Suppressor macrophage treated with lipopolysaccharide for 4 hours (primary cell): ENCODE results near the gene MAS1L.

ENCODE experiments used
- DNase-seq: peaks from one replicate; pipeline ENCODE4 v3.0.0-alpha.2; 2020

Gene MAS1L, protein sequence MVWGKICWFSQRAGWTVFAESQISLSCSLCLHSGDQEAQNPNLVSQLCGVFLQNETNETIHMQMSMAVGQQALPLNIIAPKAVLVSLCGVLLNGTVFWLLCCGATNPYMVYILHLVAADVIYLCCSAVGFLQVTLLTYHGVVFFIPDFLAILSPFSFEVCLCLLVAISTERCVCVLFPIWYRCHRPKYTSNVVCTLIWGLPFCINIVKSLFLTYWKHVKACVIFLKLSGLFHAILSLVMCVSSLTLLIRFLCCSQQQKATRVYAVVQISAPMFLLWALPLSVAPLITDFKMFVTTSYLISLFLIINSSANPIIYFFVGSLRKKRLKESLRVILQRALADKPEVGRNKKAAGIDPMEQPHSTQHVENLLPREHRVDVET

DNA sequence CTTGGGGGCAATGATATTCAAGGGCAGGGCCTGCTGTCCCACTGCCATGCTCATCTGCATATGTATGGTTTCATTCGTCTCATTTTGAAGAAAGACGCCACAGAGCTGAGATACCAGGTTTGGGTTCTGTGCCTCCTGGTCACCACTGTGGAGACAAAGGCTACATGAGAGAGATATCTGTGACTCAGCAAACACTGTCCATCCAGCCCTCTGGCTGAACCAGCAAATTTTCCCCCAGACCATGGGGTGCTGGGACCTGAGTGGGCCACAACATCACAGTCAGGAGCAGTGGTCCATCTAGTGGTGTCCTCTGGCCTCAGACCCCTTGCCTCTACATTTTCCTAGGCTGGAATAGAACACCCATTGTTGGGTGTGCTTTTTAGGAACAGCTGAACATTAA lies at the start of gene MAS1L:
TSS of gene MAS1L (minus strand) at position 297 of the 400 bp plus-strand sequence. CDS start at position 243, 54 bp downstream.
- no peak for DNase-seq

DNA sequence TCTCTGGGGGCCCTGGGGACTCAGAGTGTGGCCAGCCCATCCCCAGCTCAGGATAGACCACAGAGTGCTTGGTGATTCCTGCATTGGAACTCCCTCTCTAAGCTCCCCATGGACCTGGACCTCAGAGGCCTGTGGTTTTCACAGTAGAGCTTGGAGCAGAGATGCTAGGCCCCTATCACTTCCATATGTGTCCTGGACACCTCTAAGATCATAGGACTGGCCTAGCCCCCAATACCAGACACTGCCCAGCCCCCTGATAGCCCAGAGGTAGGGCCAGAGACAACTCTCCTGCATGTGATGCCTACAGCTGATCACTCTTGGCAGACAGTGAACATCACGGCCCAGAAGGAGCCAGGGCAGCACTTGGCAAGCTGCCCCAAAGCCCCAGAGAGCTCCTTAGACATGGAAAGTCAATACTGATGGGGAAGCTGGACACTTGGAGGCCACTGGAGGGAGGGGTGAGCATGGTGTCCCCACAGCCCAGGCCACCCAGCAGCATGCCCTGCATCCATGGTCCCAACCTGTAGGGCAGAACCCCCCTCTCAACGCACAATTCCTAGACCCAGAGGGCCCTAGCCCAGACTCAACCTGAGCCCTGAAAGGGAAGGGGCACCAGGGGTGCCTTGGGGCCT lies 44.7 kb upstream of the MAS1L start:
- DNase-seq, result no peak

DNA sequence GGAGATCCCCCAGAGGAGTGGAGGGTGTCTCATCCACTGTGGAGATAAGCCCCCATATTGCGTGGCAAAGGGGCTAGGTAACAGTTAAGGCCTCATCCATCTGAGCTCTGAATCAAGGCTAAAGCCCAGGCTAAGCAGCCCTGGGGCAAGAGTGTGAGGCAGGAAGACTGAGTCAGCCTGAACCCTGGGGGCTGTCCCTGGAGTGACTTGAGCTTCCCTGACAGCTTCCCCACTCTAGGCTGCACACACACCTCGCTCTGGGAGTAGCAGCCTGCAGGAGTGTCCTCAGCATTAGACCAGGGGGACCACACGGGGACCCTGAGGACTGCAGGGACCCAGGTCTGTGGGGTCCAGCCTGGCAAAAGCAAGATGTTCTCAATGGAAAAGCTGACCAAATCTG lies 43.9 kb upstream of the MAS1L start:
- DNase-seq, result no peak

DNA sequence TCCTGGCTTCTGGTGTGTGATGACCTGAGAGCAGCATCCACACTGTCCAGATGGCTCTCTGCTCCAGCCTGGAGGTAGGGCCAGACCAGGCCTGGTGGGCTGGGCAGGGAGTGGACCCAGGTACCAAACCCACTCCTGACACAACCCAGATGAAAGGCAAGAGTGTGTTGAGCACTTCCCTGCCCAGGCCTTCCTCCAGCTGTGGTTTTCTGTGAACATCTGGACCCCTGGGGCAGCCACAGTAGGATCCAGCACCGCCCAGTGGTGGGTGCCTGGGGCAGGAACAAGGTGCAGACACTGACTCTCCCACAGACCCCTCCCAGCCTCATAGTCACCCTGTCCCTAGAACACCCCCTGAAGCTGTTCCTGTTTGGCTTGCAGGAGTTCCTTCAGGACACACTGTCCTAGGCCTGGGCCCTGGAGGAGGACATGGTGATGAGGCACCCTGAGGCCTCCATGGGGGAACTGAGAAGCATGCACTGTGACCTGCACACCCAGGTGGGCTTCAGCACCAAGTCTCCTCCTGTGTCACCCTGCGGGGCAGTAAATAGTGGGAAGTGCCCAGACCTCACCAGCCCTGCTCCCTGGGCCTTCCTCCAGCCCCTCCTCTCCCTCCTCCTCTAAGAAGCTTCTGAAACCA lies 43.0 kb upstream of the MAS1L start:
- no peak for DNase-seq

DNA sequence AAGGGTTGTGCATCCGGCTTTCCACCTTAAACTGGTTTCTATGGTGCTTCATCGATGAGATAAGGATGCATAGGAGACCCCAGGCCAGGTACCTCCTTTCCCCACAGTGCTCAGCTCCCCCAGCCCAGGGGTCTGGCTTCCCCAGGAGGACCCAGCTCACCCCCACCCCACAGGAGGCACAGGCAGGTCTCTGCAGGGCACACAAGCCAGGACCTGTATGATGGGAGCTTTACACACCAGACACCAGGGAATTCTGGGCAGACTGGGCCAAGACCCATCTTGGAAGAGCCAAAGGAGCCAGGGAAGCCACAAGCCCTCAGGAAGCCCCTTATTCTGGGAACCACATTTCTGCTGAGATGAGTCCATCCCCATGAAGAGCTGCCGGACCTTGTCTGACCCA lies 42.2 kb upstream of the MAS1L start:
- no peak for DNase-seq

DNA sequence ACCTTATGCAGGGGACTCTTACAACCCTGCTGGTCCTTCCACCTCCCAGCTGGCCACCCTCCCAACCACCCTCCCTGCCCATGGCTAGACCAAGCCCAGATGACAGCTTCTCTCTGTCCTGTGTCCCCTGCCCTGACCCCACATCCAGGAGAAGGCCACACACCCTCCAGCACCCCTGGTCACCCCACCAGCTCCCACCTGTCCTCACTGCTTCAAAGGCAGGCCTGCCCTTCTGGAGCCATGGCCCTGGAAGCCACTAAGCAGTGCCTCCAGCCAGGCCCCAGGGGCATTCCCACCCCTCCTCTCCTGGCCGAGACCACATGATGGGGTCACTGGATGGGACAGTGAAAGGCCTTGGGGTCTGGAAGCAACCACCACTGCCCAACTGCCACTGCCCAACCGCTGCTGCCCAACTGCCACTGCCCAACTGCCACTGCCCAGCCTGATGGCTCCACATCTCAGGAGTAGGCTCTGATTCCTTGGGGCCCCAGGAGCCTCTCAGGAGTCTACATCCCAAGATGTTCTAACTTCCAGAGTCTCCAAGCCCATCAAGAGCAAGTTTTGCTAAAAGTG lies 41.3 kb upstream of the MAS1L start:
- no peak for DNase-seq

DNA sequence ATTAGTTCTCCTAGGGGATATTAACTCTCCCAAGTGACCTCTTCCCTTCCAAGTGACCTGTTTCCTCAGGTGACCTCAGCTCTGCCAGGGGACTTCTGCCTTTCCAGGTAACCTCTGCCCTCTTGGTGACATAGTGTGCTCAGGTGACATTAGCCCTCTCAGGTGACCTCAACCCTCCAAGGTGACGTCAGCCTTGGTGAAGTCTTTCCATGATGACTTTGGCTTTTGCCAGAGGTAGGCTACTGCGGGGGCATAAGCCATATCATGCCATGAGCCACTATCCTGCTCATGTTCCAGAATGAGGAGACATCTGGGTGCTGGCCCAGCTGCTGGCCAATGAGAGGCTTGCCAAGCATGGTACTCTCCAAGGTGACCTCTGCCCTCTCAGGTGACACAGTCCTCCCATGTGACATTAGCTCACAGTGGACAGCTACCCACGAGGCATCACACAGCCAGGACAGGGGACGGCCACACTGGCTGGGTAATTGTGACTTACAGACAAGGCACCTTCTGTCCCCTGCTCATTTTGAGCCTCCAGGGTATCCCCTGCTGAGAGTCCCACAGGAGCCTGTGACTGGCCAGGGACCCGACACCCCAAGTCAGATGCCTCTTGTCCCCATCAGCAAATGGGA lies 40.7 kb upstream of the MAS1L start:
- no peak for DNase-seq

DNA sequence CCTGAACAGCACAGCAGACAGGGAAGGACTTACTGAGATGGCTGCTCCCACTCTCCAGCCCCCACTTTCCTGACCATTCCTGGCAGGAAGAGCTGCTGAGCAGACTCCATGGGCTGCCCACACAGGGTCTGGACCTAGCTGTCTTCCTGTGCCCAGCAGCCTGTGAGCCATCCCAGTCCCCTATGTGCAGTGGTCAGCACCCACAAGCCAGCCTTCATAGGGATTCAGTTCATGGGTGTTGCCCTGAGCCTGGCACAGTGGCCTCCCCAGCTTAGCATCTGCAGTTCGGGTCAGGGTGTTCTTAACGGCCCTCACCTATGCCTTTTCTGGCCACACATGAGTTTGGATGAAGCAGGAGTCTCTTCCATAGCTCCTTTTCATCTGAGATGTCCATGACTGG lies 39.8 kb upstream of the MAS1L start:
- no peak for DNase-seq

DNA sequence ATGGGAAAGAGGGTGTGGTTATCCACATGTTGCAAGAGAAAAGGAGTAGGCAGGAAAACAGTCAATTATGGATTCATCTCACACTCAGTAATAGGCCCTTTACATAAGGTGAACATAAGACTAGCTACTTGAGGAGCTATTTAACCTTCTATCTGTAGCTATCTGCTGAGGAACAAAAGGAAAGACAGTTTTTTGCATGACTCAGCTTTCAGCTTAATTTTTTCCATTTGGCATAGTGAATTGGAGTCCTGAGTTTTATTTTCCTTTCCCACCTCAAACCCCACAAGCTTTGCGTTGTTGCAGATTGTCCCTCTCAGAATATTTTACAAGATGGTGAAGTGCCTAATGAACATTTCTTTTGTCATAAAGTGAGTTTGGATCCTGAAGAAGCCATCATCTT lies 39.4 kb upstream of the MAS1L start:
- no peak for DNase-seq

DNA sequence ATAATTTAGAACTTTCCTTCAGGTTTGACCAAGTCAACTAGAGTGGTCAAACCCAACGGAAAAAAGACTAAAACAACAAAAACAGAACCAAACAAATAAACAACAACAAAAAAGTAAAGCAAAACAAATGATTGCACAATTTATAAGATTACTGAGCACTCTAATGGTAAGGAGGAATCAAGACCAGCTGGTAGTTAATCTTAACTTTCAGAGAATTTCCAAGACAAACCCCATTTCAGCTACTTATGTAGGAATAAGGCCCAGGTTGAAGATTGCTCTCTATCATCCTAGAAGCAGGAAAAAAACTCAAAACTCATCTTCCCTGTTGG lies 37.5 kb upstream of the MAS1L start:
- DNase-seq, result no peak

DNA sequence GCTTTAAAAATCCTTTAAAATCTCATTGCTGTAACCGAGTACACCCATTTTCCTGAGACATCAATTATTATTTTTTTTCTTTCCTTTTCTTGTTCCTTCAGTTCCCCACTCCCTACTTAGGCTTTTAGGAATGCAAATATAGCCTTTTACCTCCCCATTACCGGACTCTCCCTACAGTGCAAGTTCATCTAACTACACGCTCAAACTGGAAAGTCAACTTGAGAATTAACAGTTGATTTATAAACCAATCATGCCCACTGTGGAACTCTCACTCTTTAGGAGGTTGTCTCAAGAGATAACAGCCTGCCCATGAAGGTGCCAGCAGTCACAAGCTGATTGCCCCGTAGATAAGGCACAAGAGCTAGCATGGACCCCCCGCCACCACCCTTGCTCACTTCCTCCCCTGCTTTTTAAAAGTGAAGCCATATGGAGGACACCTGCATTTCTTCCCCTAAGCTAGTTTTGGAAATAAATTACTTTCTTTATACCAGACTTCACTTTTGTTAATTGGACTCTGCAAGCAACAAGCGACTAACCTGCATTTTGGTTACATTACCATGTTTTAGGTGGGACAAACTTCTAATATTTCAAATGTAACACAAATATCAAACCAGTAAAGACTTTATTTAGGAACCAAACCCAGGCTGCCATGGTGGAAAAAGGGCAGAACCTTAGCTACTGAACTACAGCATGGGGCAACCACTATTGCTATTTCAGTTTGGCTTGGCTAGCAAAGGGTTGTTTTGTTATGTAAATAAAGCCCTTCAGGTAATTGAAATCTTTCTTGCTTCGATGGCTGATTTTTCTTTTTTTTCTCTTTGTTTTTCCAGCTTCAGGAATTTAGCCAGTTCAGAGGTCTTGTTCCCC lies 36.9 kb upstream of the MAS1L start:
- no peak for DNase-seq

DNA sequence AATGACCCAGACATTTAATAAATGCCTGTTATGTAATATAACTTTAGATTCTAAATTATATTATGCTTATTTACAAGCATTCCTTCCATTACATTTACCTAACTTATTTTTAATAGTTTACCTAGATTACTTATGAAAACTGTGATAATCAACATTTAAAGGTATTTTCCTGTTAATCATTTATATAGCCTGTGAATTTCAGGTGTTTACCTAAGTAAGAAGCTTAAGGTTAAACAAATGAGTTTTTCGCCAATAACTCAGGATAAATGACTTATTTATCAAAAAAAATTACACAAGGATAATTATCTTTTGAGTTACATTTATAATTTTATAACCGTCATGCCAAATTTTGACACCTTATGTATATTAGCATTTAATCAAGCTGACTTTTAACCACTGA lies 36.3 kb upstream of the MAS1L start:
- no peak for DNase-seq

DNA sequence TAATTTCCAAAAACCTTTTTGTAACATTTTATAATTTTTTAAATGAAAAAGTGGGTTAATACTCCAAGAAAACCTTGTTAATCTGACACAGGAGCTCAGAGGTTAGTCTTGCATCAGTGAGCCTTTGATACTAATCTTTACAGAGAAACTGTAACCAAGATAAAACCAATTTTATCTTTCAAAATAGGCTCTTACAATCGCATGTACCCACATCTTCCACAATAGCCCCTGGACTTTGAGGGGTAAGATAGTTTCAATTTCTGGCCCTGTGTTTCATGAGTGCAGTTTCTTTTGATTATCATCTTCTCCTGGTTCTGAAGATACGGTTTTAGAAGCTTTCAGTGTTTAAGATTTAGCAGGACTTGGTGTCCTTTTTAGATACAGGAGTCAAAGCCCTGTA lies 34.5 kb upstream of the MAS1L start:
- no peak for DNase-seq

DNA sequence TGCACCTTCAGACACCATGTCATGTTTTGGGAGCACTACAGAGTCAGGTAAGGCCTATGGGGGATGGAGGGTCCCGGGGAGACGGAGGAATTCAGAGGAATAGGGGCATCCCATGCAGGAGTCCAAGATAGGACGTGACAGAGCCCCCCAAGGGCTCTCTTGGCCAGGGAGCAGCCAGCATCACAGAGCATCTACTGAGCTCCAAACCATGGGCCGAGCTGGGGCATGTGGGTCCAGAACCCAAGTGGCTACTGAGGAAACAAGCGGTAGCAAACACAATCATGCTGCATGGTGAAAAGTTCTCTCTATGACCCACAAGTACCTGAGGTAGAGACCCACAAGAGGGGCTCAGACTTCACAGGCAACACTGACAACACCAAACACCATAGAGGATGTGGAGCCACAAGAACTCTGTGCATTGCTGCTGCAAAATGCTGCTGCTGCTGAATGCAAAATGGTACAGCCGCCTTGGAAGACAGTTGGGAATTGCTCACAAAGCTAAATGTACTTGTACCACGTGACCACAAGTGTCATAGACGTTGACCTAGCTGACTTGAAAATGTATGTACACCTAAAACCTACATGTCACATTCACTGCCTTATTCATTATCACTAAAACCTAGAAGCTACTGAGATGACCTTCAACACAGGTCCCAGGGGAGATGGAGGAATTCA lies 33.4 kb upstream of the MAS1L start:
- DNase-seq, result no peak

DNA sequence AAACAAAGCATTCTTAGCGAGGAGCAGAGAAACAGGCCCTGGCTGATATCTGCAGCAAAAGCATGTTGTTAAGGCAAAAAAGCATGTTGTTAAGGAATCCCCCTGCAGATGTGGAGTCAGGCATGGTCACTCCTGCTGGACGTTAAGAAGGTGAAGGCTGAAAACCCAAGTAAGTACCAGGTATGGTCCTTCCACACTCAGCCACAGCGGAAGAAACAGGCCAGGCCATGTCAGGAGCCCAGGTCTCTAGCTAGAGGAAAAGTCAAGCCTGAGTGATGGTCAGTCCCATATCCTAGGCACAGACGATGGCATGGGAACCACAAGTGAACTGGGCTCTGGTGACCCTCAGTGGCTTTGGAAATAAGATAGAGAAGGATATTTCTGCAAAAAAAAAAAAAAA lies 32.5 kb upstream of the MAS1L start:
- no peak for DNase-seq

DNA sequence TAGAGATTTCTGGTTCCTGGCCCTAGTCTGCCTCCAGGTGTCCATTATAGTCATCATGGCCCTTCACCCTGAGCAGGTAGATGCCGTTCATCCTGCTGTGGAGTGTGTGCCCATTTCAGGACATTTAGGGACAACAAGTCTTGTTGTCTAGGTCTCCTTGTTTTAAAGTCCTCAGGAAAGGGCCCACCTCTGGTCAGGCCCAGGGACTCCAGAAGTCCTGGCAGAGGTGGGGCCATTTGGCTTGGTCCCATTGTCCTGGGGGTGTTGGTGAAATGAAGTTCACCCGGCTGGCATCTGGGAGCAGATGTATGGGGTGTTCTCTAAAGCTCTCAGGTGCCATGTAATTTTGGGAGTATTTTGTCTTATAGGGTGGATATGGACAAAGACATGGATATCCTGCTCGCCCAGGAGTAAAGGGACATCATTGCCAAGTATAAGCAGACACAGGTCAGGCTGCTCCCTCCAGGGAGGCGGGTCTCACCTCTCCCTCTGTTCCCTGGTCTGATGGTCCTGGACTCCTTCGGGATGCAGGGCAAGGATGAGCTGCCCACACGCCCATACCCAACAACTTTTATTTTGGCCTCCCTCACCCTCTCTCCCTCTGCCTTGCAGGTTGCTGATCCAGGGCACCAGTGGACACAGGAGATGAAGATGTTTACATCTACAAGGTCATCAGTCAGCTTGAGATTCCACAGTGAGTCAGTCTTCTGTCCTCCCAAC lies 31.7 kb upstream of the MAS1L start:
- no peak for DNase-seq

DNA sequence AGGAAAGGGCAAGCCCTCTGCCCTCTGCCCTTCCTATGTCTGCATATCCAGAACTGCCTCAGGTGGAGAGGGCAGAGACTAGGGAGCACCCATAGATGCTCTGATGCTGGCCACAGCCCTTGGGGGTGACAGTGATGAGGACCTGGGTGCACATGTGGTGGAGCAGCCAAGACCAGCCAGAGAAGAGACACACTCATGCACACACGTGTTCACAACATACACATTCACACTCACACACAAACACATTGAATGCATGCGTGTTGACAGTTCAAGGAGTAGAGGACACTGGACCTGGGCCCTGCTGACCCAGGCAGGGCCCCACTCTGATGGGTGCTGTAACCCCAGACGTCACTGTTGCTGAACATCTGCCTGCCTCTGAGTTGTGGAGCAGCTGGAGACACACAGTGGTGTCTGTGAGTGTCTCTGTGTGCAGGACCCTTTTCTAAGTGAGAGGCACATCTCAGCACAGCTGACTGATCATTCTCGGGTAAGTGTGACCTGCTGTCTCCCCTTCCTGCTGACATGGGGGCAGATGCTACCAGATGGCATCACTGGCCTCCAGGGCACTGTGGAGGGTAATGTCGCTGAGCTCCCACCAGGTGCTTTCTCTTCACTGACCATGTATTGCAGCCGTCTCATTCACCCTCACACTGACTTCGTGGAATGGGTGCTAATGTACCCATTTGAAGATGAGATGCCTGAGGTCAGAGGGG lies 30.1 kb upstream of the MAS1L start:
- DNase-seq, result no peak

DNA sequence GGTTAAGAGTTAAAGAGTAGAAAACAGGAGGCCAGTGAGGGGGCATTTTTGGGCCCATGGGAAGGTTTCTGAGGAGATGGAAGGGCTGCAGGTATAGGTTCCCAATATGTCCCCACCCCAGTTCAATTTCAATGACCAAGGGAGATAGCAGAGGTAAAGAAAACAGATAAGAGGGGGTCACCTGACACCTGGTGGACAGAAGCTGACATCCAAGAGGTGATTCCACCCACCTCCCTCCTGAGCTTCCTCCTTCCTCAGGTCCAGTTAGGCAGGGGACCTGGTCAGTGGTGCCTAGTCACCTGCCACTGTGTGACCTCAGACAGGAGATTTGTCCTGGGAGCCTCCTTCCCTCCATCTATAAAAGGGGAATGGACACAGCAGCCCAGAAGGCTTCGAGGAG lies 29.5 kb upstream of the MAS1L start:
- DNase-seq, result no peak

DNA sequence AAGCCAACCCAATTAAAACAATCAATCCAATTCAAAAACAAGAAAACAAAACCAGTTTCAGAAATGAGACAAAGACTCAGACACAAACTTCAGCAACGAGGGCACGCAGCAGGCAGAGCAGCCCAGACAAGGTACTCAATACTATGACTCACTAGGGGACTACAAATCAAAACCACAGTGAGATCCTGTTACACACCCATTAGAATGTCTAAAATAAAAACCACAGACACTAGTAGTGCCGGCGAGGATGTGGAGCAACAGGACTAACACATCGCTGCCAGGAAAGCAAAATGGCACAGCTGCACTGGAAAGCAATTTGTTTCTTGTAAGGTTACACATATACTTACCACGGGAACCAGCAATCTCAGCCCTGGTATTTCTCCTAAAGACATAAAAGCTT lies 28.4 kb upstream of the MAS1L start:
- peak; percentile 6 for DNase-seq

DNA sequence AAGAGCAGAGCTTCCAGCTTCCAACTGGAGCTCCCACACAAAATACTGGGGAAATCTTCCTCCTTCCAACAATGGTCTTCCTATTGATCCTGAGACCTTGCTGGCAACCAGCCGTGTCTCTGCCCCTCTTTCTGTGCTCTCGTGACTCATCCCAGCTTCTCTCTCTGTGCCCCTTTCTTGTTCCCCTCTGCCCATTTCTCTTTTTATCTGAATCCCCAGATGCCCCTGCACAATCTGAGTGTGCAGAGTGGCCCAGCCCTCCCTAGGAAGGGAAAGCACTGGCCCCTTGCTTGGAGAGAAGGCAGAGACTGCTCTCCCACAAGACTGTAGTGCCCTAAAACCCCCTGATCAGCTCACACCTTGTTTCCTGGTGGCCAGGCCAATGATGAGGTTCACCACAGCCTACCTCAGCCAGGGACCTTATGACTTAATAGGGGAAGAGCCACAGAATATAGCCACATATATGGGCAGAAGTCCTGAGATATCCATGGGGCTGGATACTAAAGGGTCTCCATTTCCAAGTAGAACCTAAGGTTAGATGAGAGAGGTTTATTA lies 23.1 kb upstream of the MAS1L start:
- DNase-seq, result no peak
